DMS53 (cell line): ENCODE results near the gene SF3B5.
"Not testable (repeated sequence)": the region's sequence is repeated elsewhere in the genome, so short reads cannot be mapped to it uniquely, and the experiment has no call there.

Source experiments
- DNase-seq: peaks from one replicate; lab custom pipeline; 2025; lab: John Stamatoyannopoulos, UW

The SF3B5 gene

DNA sequence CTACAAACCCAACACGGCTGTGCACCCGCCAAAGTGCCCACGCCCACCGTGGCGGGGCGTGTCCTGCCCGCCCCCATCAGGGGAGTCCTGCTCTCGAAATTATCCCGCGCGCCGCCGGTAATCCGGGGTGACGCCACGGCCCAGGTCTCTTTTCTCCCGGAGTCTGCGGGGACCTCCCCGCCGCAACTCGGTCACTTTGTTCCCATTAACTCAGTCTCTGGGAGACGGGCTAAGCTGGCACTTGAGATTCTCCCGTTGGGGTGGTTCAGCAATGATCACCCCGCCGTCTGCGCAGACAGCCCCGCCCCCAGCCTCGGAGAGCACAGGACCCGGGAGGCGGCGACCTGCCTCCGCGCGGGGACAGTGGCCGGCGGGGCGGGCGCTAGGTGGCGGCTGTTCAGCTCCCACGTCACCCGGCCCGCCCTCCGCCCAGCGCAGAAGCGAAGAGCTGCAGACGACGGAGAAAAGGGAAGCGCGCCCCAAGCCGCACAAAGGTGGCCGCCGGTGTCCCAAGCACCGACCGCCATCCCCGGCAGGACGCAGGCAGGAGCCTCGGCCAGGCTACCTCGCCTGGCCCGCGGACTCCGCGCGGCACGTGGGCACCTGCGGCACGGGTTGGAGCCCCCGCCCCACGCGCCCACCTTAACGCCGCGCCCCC is 31.5 kb downstream of the SF3B5 start:
- peak; percentile 92 for DNase-seq

DNA sequence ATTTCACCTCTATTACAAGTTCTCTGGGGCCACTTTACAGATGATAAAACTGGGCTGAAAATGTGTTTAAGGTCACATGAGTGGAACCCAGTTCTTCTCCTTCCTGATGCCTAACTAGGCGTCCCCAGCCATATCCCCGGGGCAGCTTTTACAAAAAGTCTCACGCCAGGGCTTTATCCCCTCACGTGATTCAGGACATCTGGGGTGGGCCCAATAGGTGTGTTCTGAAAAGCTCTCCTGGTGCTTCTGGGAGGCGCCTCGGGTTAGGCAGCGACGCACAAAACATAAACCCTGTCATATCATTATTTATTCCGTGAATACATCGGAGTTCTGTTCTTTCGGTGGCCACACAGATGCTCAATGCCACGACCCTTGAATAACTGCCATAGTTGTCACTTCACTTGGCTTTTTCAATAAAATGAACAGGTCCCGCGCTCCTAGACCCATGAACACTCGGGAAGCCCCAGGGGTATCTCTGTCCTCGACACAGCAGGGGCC is 32.1 kb downstream of the SF3B5 start:
- DNase-seq: peak; percentile 61

DNA sequence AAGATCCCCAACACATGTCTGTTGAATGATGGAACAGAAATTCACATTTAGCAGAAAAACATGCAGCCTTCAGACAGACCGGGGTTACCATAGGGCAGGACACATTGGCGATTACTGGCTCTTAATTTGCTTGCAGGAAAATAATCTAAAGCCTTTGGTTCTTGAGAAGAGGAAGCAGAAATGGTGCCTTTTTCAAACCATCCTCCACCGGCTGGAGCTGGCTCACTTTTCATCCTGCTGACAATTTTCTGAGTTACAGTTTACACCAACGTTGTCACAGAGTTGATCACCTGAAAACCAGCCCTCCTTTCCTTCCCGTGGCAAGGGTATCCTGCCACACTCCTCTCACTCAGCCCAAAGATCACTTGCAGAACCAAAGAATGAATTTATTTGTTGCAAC is 32.6 kb downstream of the SF3B5 start:
- peak; percentile 17 for DNase-seq

DNA sequence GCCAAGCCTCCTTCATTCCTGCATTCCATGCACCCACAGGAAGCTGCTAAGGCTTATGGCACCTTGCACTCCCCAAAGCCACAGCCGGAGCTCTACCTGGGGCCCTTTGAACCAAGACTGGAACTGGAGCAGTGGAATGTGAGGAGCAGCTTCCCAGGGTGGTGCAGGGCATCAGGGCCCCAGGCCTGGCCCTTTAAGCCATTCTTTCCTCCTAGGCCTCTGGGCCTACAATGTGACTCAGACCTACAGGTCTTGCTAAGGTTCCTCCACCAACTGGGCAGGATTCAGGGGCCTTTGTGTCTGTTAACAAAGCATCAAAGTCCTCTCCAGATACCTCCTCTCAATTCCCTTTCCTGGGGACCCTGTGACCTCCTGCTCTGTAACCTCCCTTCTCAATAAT is 36.2 kb downstream of the SF3B5 start:
- no peak for DNase-seq

DNA sequence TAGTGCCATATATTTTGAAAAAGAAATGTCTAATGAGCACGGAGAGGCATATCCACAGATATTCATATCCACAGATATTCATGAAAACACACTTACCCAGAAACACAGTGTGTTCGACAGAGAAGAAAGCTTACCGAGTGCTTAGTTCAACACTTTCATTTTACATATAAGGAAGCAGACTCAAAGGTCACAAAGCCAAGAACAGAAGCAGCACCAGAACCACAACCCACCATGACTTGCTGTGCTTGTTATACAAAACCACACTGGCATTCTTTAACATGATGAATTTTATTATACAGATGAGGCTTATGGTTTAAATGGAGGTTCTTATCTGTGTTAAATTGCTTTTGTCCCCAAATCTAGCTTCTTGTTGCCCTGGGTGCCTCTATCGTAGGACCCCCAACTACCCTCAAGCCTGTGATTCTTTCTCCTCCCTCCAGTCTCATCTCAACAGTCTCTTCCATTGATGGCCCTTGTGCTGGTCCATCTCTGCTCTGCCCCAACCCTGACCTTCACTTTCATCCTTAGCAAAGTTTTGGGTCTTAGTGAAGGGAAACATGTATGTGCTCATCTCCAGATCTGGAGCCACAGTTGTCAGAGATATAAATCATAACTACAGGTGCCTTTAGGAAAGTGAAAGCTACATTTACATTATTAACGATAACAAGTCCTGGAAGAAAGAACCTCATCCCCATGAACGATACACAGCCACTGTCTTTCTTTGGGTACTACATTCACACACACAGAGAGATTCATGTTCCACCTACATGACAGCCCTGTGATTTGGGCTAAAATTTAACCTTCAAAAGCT is 40.0 kb downstream of the SF3B5 start:
- no peak for DNase-seq

DNA sequence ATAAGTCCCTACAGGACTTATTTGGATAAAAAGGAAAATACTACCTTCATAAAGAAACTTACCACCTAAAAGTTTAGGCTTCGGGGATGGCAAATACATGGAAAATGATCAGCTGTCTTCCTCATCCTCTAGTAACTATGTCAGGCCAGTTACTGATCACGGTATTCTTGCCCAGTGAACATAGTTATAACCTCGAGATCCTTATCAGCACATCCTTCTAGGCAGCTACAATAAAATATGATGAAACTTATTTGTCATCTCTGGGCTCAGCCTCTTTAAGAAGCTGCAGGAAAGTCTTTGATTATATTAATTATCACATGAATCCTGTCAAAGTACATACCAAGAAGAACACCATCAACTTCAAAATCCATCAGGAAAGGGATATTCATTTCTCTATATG is 41.8 kb downstream of the SF3B5 start:
- no peak for DNase-seq

DNA sequence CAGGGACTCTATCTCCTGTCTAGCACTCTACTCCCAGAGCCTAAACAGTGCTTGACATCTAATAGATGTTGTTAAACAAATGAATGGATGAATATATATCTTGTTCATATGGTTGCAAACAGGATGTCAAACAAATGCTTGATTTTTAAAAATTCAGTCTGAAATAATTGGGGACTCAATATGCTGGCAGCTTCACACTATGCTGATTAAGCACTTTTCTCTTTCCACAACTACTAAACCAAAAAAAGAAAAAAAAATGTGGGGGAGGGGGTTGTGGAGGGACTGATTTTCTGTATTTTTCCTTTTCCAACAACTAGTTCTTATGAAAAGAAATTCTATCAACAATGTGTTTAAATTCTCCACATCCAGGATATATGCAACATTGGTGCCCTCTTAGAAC is 42.9 kb downstream of the SF3B5 start:
- DNase-seq: no peak

DNA sequence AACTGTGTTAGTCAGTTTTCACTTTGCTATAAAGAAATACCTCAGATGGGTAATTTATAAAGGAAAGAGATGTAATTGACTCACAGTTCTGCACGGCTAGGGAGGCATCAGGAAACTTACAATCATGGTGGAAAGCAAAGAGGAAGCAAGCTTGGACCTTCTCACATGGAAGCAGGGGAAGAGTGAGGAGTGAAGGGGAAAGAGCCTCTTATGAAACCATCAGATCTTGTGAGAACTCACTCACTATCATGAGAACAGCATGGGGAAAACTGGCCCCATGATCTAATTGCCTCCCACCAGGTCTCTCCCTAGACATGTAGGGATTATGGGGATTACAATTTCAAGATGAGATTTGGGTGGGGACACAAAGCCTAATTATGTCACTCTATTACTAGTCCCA is 46.0 kb downstream of the SF3B5 start:
- no peak for DNase-seq

DNA sequence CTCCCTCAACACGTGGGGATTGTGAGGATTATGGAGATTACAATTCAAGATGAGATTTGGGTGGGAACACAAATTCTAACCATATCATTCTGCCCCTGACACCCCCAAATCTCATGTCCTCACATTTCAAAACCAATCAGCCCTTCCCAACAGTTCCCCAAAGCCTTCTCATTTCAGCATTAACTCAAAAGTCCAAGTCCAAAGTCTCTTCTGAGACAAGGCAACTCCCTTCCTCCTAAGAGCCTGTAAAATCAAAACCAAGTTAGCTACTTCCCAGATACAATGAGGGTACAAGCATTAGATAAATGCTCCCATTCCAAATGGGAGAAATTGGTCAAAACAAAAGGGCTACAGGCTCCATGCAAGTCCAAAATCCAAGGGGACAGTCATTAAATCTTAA is 47.7 kb downstream of the SF3B5 start:
- no peak for DNase-seq

DNA sequence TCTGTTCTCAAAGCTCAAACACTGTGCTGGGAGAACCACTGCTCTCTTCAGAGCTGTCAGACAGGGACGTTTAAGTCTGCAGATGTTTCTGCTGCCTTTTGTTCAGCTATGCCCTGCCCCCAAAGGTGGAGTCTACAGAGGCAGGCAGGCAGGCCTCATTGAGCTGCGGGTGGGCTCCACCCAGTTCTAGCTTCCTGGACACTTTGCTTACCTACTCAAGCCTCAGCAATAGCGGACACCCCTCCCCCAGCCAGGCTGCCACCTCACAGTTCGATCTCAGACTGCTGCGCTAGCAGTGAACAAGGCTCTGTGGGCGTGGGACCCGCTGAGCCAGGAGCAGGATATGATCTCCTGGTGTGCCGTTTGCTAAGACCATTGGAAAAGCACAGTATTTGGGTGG is 48.7 kb downstream of the SF3B5 start:
- not testable (repeated sequence) for DNase-seq

DNA sequence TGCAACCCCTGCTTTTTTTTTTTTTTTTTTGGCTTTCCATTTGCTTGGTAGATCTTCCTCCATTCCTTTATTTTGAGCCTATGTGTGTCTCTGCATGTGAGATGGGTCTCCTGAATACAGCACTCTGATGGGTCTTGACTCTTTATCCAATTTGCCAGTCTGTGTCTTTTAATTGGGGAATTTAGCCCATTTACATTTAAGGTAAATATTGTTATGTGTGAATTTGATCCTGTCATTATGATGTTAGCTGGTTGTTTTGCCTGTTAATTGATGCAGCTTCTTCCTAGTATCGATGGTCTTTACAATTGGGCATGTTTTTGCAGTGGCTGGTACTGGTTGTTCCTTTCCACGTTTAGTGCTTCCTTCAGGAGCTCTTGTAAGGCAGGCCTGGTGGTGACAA is 50.4 kb downstream of the SF3B5 start:
- DNase-seq: not testable (repeated sequence)
